Gastrocnemius medialis (tissue), 4 donors: Measurements from ENCODE around the gene NLRC5. TPM values are rescaled to one million over a fixed set of nuclear protein-coding genes. Genes with fewer than 3 reads are reported as not detected.
"Not testable (repeated sequence)": the region's sequence is repeated elsewhere in the genome, so short reads cannot be mapped to it uniquely, and the experiment has no call there.

Experiments
- ATAC-seq, 2 donors: fragments of 150-250 bp; one replicate each; pipeline ENCODE4 v1.9.1; 2016
- DNase-seq, 2 donors: peaks; one replicate each; pipeline ENCODE4 v3.0.0-alpha.2; 2019
- H3K27ac ChIP-seq, 4 donors: fragments of 200-600 bp; sonication (generic); 1 replicate in 1 of 4; 2 replicates in 3 of 4; pipeline ENCODE4 v1.5.1; 2016 to 2018; ENCODE audit warnings: mild to moderate bottlenecking in 2 of 4, moderate library complexity in 1 of 4
- H3K27me3 ChIP-seq, 3 donors: fragments of 200-600 bp; sonication (generic) in 2 of 3; 1 replicate in 1 of 3; 2 replicates in 2 of 3; pipeline versions ENCODE4 v1.5.1 to v1.6.0; 2016 to 2019; ENCODE audit warnings: mild to moderate bottlenecking in 1 of 3, moderate library complexity in 1 of 3
- H3K36me3 ChIP-seq, 2 donors: fragments of 200-600 bp; sonication (generic) in 1 of 2; one replicate each; pipeline ENCODE4 v1.5.1; 2017 to 2018
- H3K4me1 ChIP-seq, 2 donors: fragments of 200-600 bp; sonication (generic) in 1 of 2; one replicate each; pipeline ENCODE4 v1.5.1; 2016 to 2017; ENCODE audit warnings: mild to moderate bottlenecking in 2 of 2
- H3K4me3 ChIP-seq, 4 donors: fragments of 200-600 bp; sonication (generic) in 3 of 4; 1 replicate in 1 of 4; 2 replicates in 3 of 4; pipeline ENCODE4 v1.5.1; 2016 to 2019; ENCODE audit warnings: mild to moderate bottlenecking in 2 of 4
- H3K9me3 ChIP-seq, 3 donors: fragments of 200-600 bp; sonication (generic) in 2 of 3; 1 replicate in 1 of 3; 2 replicates in 2 of 3; pipeline ENCODE4 v1.5.1; 2016 to 2019
- POLR2A ChIP-seq, 2 donors: fragments of 450-650 bp; IDR thresholded peaks; one replicate each; pipeline ENCODE4 v1.6.1; 2017; ENCODE audit warnings: antibody characterized with exemption in 2 of 2, mild to moderate bottlenecking in 2 of 2, moderate library complexity in 2 of 2
- in situ Hi-C, 4 donors: fragments of 200-750 bp; cut with MboI; loops; one replicate each; pipeline versions ENCODE4 v1.15.0 to v1.8.0; 2017; ENCODE audit warnings: low sequenced_read_pairs in 4 of 4
- intact Hi-C: fragments of 100-400 bp; cut with DNase I; formaldehyde crosslinking; loops from one replicate; pipeline ENCODE4 v1.15.1; 2023; ENCODE audit warnings: low total_unique reads
- total RNA-seq, 4 donors: library from RNA; depleted of rRNA; stranded (reverse); fragments of >200 nt; gene quantifications; one replicate each; pipeline versions ENCODE4 v1.1.0 to v1.2.3, GENCODE V29; 2016
- TF ChIP-seq, protein P1 (sequence below), 5 experiments: fragments of 450-650 bp in 3 of 5; fragments of 200-600 bp in 2 of 5; sonication (generic) in 2 of 5; IDR thresholded peaks in 4 of 5; conservative IDR thresholded peaks in 1 of 5; 1 replicate in 4 of 5; 2 replicates in 1 of 5; pipeline ENCODE4 v1.5.1; 2016 to 2019; ENCODE audit warnings: antibody characterized with exemption in 5 of 5, mild to moderate bottlenecking in 3 of 5, moderate library complexity in 3 of 5

Gene NLRC5
- total RNA-seq, 4 donors from 2014 or later: 2.5 to 9.4 (median 5.1) TPM

DNA sequence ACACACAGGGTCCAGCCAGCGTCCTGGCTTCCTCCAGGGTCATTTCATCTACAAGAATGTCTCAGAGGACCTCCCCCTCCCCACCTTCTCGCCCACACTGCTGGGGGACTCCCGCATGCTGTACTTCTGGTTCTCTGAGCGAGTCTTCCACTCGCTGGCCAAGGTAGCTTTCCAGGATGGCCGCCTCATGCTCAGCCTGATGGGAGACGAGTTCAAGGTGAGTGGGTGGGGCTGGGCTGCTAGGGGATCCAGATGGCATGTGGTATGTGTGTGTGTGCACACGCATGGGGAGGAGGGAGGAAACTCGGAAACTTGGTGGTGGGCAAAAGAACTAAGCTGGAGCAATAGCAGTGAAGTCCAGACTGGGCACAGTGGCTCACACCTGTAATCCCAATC, 16.1 kb upstream of the NLRC5 start:
- Histone ChIP-seq H3K27me3 (no peaks in the 10 kb centered on the region), H3K4me3 (no peak overlapping the region), H3K27ac (no peak overlapping the region), H3K4me1 (no peaks in the 10 kb centered on the region), H3K9me3 (no peaks in the 10 kb centered on the region), H3K36me3 (no peaks in the 10 kb centered on the region)
- DNase-seq (no peak), ATAC-seq (no peak)
- in situ Hi-C loops: loop anchor here in 1 of 4 donors (10.0 kb wide), 1 partner anchor 62 kb away; no protein-coding TSS in a partner anchor
- intact Hi-C loops: no loop called here
- TF ChIP-seq, protein P1, sequence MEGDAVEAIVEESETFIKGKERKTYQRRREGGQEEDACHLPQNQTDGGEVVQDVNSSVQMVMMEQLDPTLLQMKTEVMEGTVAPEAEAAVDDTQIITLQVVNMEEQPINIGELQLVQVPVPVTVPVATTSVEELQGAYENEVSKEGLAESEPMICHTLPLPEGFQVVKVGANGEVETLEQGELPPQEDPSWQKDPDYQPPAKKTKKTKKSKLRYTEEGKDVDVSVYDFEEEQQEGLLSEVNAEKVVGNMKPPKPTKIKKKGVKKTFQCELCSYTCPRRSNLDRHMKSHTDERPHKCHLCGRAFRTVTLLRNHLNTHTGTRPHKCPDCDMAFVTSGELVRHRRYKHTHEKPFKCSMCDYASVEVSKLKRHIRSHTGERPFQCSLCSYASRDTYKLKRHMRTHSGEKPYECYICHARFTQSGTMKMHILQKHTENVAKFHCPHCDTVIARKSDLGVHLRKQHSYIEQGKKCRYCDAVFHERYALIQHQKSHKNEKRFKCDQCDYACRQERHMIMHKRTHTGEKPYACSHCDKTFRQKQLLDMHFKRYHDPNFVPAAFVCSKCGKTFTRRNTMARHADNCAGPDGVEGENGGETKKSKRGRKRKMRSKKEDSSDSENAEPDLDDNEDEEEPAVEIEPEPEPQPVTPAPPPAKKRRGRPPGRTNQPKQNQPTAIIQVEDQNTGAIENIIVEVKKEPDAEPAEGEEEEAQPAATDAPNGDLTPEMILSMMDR (IDR thresholded peaks at IDR 0.05 in 4 of 5, conservative IDR thresholded peaks at IDR 0.05 in 1 of 5): no peak
- TF ChIP-seq POLR2A (IDR thresholded peaks at IDR 0.05): no peak

DNA sequence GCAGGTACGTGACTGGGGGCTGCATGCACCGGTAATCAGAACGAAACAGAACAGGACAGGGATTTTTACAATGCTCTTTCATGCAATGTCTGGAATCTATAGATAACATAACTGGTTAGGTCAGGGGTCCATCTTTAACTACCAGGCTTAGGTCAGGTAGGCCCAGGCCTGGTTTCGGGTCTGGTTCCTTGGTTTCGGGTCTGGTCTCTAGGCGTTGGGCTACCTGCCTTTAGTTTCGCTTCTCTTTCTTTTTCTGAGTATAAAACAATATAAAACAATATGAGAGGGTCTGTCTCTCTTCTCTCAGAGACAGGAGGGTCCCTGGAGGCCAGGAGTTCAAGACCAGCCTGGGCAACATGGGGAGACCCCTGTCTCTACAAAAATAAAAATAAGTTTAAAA, 15.5 kb upstream of the NLRC5 start:
- H3K4me1 ChIP-seq, H3K27ac ChIP-seq, DNase-seq, H3K4me3 ChIP-seq, H3K36me3 ChIP-seq, ATAC-seq, intact Hi-C loops, H3K9me3 ChIP-seq, H3K27me3 ChIP-seq: not testable (repeated sequence)
- in situ Hi-C loops: loop anchor here in 1 of 4 donors (10.0 kb wide), 1 partner anchor 61 kb away; no protein-coding TSS in a partner anchor

DNA sequence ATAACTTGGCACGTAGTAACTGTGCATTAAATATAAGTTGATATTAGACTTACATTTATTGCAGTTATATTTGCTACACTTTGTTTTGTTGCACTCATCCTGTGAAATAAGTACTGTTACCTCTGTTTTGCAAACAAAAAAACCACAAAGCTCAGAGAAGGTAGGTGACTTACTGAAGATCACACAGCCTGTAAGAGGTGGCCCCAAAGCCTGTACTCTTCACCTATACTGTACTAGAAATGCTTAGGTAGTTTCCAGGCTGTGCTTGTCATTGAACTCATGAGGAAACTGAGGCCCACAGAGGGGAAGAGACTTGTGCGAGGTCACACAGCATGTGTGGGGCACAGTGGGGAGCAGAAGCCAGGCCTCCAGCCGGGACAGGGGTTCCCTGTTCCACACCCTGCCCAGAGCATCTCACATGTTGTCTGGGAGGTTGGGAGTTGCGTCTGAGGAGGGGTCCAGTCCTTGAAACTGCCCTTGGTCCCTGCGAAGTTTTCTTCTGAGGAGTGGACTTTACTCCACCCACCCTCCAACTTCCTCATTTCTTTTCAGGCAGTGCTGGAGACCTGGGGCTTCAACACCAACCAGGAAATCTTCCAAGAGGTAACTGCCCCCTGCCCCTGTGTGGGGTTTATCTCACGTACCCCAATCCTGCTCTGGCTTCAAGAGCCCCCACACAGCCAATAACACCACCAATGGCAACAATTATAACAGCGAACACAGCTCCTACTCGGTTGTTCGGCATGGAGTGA, 14.6 kb upstream of the NLRC5 start:
- no peak for ATAC-seq
- Histone ChIP-seq H3K4me1 (no peaks in the 10 kb centered on the region), H3K4me3 (no peak overlapping the region), H3K27ac (no peak overlapping the region), H3K27me3 (no peaks in the 10 kb centered on the region), H3K9me3 (no peaks in the 10 kb centered on the region), H3K36me3 (no peaks in the 10 kb centered on the region)
- TF ChIP-seq, protein P1 (IDR thresholded peaks at IDR 0.05 in 4 of 5, conservative IDR thresholded peaks at IDR 0.05 in 1 of 5): no peak
- TF ChIP-seq POLR2A (IDR thresholded peaks at IDR 0.05): no peak
- intact Hi-C loops: no loop called here
- in situ Hi-C loops: loop anchor here in 1 of 4 donors (10.0 kb wide), 1 partner anchor 60 kb away; no protein-coding TSS in a partner anchor
- no peak for DNase-seq

DNA sequence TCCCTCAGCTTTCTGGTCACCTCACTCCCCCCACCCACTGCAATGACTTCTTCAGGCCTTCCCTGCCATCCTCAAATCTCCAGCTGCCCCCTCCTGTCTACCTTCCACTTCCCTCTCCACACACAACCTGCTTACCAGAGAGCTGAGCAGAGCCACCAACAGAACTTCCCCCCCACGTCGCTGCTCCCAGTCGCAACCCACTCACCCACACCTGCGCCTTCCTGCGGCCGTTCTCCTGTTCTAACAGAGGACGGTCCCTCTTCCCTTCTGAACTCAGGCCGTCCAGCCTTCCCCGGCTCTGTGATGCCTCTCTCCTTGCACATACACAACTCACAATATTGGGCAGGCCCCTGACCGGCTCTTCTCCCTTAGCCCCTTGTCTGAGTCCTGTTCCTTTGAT, 13.6 kb upstream of the NLRC5 start:
- ATAC-seq: no peak
- TF ChIP-seq, protein P1 (IDR thresholded peaks at IDR 0.05 in 4 of 5, conservative IDR thresholded peaks at IDR 0.05 in 1 of 5): no peak
- no peak for TF ChIP-seq POLR2A (IDR thresholded peaks at IDR 0.05)
- H3K4me3 ChIP-seq: no peak overlapping the region
- intact Hi-C loops: no loop called here
- no peak for DNase-seq
- no peak overlapping the region for H3K27ac ChIP-seq
- in situ Hi-C loops: loop anchor here in 1 of 4 donors (10.0 kb wide), 1 partner anchor 59 kb away; no protein-coding TSS in a partner anchor
- no peaks in the 10 kb centered on the region for H3K4me1 ChIP-seq
- no peaks in the 10 kb centered on the region for H3K36me3 ChIP-seq
- H3K27me3 ChIP-seq: no peaks in the 10 kb centered on the region
- H3K9me3 ChIP-seq: no peaks in the 10 kb centered on the region

DNA sequence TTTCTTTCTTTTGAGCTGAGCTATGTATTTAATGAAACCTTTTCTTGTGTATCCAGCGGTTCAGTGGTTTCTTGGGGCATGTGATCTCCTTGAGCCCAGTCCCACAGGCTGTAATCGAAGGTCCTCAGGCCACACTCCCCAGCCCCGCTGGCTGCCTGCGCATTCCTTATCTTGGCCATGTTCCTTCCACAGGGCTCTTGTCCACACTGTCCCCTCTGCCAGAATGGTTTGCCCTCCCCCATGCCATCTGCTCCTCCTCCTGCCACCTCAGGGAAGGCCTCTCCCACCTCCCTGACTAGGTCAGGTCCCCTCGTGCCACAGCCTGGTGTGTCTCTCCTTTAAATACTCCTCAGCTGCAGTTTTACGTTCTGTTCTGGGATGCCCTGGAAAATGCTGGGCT, 12.1 kb upstream of the NLRC5 start:
- intact Hi-C loops: no loop called here
- in situ Hi-C loops: loop anchor here in 1 of 4 donors (10.0 kb wide), 1 partner anchor 58 kb away; no protein-coding TSS in a partner anchor
- Histone ChIP-seq H3K4me3 (no peak overlapping the region), H3K27ac (no peak overlapping the region), H3K36me3 (no peaks in the 10 kb centered on the region), H3K4me1 (no peaks in the 10 kb centered on the region), H3K9me3 (no peaks in the 10 kb centered on the region), H3K27me3 (no peaks in the 10 kb centered on the region)
- DNase-seq (no peak), ATAC-seq (no peak)
- TF ChIP-seq, protein P1 (IDR thresholded peaks at IDR 0.05 in 4 of 5, conservative IDR thresholded peaks at IDR 0.05 in 1 of 5): no peak
